Ishikawa (cell line): ENCODE data around the gene CELSR1.

ENCODE experiments used
- REST ChIP-seq: IDR thresholded peaks from 2 replicates; pipeline ENCODE4 v1.6.1; 2012; ENCODE audit warnings: low read depth, mild to moderate bottlenecking
- TCF12 ChIP-seq: IDR thresholded peaks from 2 replicates; pipeline ENCODE4 v1.6.1; 2012; ENCODE audit warnings: low read depth
- ZBTB7A ChIP-seq: IDR thresholded peaks from 2 replicates; pipeline ENCODE4 v1.6.1; 2012; ENCODE audit warnings: low read depth

GRCh38 chr22:46376908-46377524 is 160.4 kb downstream of the CELSR1 start:
- TF ChIP-seq ZBTB7A: no peak
- TF ChIP-seq TCF12: no peak
- peak; percentile 62 for TF ChIP-seq REST
